Stimulated activated CD4-positive, alpha-beta T cell treated with anti-CD3 and anti-CD28 coated beads, Interleukin-15, amount 100 ng/mL, for 48 hours (primary cell): Measurements from ENCODE around the gene MMP28.
A peak's percentile ranks its signal among the peaks of the same experiment; 100 is the strongest.

ENCODE experiments used
- DNase-seq, 2 donors: peaks; one replicate each; pipeline ENCODE4 v3.0.0-alpha.2; 2020; ENCODE audit warnings: low read depth in 2 of 2

MMP28 gene, protein sequence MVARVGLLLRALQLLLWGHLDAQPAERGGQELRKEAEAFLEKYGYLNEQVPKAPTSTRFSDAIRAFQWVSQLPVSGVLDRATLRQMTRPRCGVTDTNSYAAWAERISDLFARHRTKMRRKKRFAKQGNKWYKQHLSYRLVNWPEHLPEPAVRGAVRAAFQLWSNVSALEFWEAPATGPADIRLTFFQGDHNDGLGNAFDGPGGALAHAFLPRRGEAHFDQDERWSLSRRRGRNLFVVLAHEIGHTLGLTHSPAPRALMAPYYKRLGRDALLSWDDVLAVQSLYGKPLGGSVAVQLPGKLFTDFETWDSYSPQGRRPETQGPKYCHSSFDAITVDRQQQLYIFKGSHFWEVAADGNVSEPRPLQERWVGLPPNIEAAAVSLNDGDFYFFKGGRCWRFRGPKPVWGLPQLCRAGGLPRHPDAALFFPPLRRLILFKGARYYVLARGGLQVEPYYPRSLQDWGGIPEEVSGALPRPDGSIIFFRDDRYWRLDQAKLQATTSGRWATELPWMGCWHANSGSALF

DNA sequence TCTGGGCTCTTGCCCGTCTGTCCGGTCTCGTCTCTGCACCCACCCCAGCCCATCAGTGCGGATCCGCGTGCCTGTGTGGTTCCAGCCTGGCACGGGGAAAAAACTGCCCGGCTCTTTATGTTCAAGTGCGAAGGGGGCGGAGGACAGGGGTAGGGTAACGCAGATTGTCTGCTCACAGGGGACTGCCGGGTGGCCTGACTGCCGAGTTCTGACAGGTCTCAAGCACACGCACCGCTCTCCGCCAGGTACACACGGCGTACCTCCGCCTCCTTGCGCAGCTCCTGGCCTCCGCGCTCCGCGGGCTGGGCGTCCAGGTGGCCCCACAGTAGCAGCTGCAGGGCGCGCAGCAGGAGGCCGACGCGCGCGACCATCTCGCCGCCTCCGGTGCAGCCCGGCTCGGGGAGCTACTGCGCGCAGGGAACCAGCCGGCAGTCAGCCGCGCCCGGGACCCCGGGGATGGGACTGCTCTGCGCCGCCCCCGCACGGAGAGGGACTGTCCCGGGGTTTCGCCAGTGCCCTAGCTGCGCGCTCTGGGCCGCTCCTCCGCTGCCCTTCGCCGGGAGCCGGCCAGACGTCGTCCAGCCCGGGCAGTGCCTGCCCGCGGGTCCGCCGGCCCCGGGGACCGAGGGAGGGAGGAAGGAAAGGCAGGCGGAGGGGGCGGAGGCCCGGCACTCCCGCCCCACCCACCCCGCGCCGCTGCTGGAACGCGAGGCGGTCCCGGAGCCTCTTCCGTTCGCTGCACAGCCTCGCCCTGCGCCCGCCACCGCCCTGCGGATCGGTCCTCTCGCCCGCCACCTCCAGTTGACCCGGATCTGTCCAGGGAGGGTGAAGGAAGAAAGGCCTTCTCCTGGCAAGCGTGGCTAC is at the start of gene MMP28:
Gene MMP28, minus strand, starts transcription at position 635 of the 864 bp plus-strand sequence. Its CDS starts 264 bp downstream, at position 371.
- DNase-seq: peak in 1 of 2 donors; percentile 30

DNA sequence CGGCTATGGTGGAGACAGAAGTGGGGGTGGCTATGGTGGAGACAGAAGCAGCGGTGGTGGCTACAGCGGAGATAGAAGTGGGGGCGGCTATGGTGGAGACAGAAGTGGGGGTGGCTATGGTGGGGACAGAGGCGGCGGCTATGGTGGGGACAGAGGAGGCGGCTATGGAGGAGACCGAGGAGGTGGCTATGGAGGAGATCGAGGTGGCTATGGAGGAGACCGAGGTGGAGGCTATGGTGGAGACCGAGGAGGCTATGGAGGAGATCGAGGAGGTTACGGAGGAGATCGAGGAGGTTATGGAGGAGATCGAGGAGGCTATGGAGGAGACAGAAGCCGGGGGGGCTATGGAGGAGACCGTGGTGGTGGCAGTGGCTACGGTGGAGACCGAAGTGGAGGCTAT is 49.1 kb upstream of the MMP28 start:
- DNase-seq: no peak

DNA sequence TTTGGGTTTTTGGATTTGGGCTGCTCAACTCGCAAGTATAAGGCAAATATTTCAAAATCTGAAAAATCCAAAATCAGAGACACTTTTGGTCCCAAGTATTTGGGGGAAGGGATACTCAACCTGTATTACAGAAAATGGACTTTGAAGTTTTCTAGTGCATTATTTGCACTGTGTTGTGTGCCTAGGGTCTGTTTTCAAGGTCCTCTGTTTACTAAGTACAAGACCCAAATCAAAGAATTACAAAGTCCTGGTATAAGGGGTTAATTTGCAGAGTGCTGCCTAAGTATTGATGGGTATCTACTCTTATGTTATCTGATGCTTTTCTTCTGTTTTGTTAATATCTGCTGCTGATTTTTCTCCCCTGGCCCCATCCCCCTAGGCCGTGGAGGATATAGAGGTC is 48.3 kb upstream of the MMP28 start:
- DNase-seq: no peak

DNA sequence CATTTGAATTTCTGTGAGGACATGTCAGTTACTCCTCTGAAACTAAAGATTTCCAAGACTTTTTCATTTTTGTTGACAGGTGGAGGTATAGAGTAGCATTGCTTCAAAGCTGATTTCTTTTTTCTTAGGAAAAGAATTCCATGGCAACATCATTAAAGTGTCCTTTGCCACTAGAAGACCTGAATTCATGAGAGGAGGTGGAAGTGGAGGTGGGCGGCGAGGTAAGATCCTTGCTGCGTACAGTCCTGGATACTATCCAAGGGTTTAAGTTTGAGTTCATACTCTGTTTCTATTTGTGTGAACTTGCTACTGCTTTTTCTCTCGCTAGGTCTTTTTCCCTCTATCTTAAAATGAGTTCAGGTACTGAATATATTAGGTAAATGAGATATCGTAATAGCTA is 46.8 kb upstream of the MMP28 start:
- no peak for DNase-seq

DNA sequence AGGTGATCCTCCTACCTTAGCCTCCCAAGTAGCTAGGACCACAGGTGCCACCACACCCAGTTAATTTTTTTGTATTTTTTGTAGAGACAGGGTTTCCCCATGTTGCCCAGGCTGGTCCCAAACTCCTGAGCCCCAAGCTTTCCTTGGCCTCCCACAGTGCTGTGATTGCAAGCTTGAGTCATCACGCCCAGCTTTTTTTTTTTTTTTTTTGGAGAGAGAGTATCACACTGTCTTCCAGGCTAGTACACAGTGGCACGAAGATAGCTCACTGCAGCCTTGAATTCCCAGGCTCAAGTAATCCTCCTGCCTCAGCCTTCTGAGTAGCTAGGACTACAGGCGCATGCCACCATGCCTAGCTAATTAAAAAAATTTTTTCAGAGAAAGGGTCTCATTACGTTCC is 46.1 kb upstream of the MMP28 start:
- no peak for DNase-seq

DNA sequence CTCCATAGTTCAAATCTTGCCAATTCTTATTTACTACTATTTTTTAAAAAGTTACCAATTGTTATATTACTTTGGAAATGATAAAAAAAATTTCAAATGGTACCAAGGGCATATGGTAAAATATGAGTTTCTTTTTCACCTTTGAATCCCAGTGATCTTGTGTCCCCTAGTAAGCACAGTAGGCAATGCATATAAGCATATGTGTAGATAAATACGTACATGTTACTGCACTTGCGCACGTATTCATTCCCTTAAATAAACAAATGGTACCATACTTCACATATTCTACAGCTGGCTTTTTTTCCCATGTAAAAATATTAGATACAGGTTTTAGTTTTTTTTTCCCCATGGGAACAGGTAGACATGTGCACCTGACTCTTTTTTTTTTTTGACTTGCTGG is 45.7 kb upstream of the MMP28 start:
- no peak for DNase-seq

DNA sequence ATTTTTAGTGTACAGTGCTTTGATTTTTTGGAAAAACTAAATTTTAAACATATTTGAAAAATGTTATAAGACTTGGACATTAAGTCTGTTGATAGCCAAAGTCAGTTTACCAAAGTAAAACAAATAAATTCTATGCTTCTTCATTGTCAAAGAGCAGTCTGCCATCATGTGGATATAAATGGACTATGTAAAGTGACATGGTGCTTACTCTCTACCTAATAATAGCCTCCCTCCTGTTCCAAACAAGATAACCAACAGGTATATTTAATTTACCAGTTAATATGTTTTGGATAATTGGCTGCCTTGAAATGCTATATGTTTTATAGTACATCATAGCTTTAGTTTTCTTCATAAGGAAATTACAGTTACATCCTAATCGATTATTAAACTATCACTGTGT is 29.8 kb upstream of the MMP28 start:
- DNase-seq: no peak

DNA sequence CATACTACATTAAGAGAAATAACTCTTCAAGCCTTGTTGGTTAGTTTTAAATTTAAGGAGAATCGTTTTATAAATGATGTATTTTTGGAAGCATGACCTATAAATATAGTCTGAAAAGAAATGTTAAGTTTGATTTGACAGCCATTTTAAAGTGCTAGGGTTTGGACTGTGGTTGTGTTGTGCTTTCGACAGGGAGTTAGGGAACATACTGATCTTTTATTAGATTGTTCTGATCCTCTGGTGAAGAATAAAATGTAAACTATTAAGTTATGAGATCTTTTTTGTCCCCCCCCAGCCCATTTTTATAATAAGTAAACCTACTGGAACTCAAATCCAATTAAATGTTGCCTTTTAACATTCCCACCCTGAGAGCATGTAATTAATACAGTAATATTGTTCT is 25.9 kb upstream of the MMP28 start:
- DNase-seq: no peak

DNA sequence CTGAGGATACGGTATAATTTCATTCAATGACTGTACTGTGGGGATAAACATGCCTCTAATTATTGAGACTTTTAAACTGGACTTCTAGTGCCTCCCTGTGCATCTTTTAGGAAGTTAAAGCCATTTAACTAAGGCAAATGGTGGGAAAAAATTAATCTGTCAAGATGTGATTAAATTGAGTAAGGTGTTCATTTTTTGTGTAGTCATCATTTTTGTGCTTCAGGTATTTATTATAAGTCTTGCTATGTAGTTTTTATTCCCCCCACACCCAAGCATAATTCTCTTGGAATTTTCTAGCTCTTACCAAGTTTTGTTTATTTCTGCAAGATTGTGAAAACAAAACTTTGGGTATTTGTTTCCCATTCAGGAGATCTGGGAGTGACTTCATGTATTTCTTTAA is 24.0 kb upstream of the MMP28 start:
- DNase-seq: no peak

DNA sequence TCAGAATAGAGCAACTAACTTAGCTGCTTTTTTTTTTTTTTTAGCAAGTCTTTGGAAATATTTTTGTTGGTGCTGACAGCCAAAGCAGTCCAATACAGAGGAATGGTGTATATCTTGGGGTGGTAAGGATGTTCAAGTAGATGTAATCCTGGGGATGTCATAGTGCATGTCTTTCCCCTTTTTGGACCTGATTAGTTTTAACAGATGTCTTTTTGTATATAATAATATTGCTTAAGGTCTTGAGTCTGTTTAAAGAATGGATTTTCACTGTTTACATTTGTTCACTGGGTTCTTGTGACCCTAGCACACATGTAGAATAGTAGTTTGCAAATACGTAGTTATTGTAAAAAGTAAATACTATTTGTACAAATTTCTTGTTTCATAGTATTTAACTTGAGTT is 21.8 kb upstream of the MMP28 start:
- DNase-seq: no peak

DNA sequence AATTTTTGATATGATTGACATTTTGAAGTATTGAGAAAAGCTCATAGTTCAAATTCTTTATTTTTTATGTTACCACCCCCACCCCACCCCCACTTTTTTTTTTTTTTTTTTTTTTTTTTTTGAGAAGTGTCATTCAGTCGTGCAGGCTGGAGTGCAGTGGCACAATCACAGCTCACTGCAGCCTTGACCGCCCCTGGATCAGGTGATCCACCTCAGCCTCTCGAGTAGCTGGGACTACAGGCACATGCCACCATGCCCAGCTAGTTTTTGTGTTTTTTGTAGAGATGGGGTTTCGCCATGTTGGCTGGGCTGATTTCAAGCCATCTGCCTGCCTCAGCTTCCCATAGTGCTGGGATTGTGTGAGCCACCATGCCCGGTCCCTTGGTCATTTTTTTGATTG is 21.3 kb upstream of the MMP28 start:
- DNase-seq: no peak

DNA sequence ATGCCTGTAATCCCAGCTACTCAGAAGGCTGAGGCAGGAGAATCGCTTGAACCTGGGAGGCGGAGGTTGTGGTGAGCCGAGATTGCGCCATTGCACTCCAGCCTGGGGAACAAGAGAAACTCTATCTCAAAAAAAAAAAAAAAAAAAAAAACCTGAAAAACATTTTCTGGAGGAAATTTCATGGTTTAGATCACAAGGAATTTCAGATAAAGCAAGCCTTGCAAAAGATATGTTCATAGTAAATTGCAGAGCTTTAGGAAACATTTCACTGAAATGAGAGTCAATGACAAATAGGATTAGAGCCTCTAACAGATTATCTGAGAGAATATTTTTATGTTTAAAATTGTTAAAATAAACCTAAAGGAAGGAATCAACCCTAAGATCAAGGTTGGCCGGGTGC is 17.0 kb upstream of the MMP28 start:
- DNase-seq: no peak

DNA sequence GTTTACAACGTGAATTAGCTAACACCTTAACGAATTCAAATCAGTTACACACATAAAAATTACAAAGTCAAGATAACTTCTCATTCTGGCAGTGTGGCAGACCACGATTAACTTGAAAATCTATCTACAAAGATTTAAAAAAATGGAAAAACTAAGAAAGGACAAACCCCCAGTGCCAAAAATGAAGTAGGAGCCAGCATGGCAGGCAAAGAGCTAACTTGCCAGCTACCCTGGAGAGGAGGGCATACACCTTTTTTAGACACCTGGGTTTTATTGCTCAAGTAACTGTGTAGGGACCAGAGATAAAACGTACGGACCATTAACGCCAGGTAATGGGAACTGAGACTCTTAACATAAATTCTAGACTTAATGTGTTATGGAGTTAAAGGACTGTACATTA is 16.3 kb upstream of the MMP28 start:
- DNase-seq: no peak

DNA sequence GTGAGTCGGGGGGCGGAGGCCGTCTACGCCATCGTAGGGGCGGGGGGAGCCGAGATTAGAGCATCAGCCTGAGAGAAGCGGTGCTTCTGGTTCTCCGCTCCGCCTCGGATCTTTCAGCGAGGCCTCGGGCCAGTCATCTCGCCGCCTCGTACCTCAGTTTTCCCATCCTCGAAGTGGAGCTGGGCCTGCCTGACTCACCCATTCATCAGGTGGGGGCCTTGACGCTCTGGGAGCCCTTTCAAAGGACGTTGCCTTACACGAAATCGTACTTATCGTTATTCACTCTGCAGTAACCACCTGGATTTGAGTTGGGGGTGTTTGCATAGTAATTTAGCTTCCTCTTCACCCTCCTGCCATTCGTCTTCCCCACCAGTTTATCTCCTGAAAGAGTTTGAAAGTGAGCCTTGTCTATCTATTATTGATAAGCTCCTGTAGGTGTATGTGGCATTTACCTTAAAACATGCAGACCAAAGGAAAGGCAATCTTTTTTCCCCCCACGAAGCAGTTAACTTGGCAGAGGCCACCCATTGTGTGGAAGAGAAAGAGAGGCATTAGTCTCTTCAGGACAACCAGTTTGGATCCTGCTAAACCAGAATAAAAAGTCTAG is 14.5 kb upstream of the MMP28 start:
- no peak for DNase-seq

DNA sequence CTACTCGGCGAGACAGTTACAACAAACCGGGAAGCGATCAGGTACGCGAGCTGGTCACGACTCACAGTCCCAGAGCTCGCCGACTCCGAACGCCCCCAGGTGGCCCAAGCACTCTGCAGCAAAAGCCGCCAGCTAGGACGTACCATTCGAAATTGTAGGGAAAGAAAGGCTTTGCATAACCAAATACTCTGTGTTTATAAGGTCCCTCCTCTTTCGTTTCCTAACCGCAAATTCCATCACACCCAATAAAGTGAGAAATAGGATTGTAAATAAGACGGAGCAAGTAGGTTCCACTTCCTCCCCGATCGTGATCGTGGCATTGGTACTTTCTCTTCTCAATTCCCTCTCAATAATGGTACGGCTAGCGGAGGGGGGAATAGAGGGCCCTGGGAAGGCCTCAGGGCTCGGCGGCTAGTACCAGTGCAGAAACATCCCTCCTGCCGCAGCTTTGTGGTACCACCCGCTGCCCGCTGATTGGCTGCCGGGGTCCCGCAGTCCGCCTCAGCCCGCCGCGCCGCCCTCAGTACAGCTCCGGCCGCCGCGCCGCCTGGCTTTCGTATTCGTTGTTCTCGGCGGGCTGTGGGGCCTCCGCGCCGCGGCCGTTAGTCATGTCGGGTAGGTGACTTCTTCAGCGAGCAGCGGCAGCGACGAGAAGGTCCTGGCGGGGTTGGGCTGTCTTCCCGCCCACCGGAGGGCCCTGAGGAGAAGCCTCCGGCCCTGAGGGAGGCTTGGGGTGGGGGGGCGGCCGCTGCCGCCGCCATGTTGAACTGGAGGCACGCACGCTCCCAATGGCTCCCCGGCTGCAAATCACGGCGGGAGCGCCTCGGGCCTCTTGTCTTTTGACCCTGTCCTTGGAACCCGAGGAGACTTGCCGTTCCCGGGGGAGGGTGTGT is 13.8 kb upstream of the MMP28 start, which contains the start of gene TAF15:
Gene TAF15, plus strand, starts transcription at position 523 of the 893 bp plus-strand sequence. Its CDS starts 86 bp downstream, at position 609.
- DNase-seq: peak; percentile 93 to 94

DNA sequence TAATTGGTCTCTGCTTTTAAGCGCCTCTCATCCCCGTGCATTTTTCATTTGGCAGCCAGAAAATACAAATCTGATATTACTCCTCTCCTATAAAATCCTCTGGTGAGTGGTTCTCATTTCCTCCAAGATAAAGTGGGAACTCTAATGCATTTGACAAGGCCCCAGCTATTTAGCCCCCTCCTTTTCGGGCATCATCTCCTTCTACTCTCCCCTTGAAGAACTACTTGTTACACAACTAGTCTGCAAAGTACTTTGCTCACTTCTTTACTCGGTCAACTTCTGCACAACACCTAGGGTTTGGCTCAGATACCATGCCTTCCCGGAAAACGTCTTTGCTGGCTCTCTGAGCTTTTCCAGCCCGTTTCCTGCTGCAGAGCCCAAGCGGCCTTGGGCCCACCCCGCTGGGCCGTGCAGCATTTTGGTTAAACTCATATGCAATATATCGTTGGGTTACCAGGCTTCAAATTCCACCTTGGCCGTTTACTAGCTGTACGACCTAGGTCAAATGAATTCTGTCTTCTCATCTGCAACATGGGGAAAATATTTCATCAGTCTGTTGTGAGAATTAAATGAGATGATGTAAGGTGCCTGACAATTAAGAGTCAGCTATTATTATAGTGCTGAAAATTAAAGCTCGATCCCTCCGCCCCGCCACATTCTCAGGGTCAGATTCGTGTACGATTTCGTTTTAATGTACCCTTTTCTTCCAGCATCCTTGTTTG is 13.0 kb upstream of the MMP28 start:
- DNase-seq: no peak

DNA sequence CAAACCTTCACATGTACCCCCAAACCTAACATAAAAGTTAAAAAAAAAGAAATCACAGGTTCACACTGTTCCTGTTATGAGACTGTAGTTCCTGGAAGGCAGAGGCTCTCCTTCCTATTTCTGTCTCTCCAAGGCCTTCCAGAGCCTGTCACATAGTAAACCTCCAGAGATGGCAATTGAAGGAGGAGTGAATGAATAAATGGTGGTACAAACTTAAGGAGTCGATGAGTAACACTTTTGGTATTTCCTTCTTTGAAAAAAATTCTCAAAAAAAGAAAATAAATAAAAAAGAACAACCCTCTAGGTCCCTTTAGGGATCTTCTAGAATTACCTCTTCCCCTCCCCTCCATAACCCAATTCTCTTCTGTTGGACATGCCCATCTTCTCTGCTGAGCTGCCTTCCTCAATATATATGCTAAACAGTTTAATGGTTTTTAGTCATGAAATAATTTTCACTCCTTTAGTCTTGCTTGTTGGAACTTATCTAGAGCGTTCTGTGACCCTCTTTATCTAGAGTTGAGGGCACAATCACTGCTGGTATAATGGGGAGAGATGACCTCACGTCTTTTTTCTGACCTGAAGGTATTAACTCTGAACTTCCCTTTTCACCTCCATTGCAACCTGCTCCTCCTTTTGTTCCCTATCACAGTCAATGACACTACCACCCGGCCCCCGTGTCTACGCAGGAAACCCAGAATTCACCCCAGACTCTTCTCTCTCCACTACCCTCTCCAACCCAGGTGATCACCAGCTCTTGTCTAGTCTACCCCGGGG is 12.1 kb upstream of the MMP28 start:
- DNase-seq: no peak

DNA sequence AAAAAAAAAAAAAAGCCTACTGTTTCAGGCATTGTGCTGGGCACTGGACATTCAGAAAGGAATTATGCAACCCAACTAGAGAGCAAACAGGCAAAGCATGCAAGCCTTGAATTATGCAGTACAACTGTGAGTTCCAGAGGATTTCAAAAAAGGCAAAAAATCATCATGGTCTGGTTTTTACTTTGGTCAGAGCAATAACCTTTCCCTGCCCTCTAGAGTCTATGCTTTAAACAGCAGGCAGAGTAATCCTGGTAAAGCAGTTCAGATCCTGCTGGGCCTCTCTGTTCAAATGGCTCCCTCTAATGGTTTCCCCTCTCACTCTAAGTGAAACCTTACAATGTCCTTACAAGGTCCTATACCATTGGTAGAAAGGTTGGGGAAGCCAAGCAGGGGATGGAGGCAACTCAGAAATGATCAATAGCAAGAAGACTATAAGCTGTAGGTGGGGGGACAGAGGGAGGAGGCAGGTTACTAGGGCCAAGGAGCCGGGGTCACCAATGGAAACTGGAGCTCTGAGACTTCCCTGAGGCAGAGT is 9.3 kb upstream of the MMP28 start:
- peak in 1 of 2 donors; percentile 34 for DNase-seq

DNA sequence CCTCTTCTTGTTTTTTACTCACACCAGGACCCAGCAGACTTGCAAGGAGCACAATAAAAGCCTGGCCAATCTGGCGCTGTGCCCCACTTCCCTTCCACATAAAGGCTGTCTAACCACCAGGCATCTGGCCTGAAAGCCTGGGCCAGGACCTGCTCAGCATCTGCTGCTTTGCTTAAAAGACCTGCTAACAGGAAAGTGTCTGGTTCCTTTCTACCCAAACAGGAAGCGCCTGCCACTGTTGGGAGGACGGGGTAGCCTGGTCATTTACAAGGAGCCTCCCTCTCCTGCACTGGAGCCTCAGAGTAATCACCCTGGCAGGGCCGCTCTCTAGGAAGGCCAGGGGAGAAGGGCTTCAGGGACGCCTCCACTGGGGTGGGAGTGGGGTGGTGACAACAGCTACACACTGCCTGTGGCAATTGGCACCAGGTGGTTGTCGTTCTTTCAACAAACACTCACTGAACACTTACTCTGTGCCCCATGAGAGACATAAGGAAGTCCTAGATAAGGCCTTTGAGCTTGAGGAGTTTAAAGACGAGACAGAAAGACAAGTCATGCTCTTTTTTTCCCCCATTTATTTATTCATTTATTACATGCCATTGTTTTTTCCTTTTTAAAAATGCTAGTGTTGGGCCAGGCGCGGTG is 6.3 kb upstream of the MMP28 start:
- no peak for DNase-seq
